Measurements from ENCODE around the gene ST8SIA5. TPM values are rescaled to one million over a fixed set of nuclear protein-coding genes. Genes with fewer than 3 reads are reported as not detected.

ST8SIA5 gene
- total and polyA plus RNA-seq, 10 donors = under 0.01 to 0.30 (median 0.07) TPM; not detected in 3

- intact Hi-C loops (cut with DNase I; ENCODE audit: low total_unique reads) = no loop called here
- no peaks in the 10 kb centered on the region for H3K4me1 ChIP-seq
- peaks cover 0 to 13% (median 0%) of the 10 kb centered on the region in 7 donors for H3K27me3 ChIP-seq (replicated peaks in 1 of 7)
- no peaks in the 10 kb centered on the region for H3K36me3 ChIP-seq
- H3K4me3 ChIP-seq = no peak overlapping the region
- no peak for DNase-seq
- peaks cover 0 to 39% (median 27%) of the 10 kb centered on the region in 8 donors for H3K9me3 ChIP-seq
- TF ChIP-seq CTCF (IDR thresholded peaks at IDR 0.05 in 8 of 11, conservative IDR thresholded peaks at IDR 0.05 in 3 of 11) (no peak), POLR2AphosphoS5 (IDR thresholded peaks at IDR 0.05) (no peak), POLR2A (IDR thresholded peaks at IDR 0.05) (no peak)
- WGBS, 5 donors = 92 to 100% (median 95%) methylated on average over 2 of the region's 2 CpGs
- no peak overlapping the region for H3K27ac ChIP-seq
These were observed 24.7 kb downstream of the ST8SIA5 start for GRCh38 chr18:46732201-46732600.

GRCh38 chr18:46731316-46731715 is 25.5 kb downstream of the ST8SIA5 start:
- peaks cover 0 to 5% (median 0%) of the 10 kb centered on the region in 7 donors for H3K27me3 ChIP-seq (replicated peaks in 1 of 7)
- DNase-seq = no peak
- no peak overlapping the region for H3K27ac ChIP-seq
- peaks cover 0 to 39% (median 27%) of the 10 kb centered on the region in 8 donors for H3K9me3 ChIP-seq
- H3K4me3 ChIP-seq = no peak overlapping the region
- WGBS, 5 donors = 82 to 90% (median 87%) methylated on average over 8 of the region's 8 CpGs
- TF ChIP-seq POLR2AphosphoS5 (IDR thresholded peaks at IDR 0.05) = no peak
- no peak for TF ChIP-seq CTCF (IDR thresholded peaks at IDR 0.05 in 8 of 11, conservative IDR thresholded peaks at IDR 0.05 in 3 of 11)
- TF ChIP-seq POLR2A (IDR thresholded peaks at IDR 0.05) = no peak
- no peaks in the 10 kb centered on the region for H3K36me3 ChIP-seq
- intact Hi-C loops (cut with DNase I; ENCODE audit: low total_unique reads) = no loop called here
- H3K4me1 ChIP-seq = no peaks in the 10 kb centered on the region

DNA sequence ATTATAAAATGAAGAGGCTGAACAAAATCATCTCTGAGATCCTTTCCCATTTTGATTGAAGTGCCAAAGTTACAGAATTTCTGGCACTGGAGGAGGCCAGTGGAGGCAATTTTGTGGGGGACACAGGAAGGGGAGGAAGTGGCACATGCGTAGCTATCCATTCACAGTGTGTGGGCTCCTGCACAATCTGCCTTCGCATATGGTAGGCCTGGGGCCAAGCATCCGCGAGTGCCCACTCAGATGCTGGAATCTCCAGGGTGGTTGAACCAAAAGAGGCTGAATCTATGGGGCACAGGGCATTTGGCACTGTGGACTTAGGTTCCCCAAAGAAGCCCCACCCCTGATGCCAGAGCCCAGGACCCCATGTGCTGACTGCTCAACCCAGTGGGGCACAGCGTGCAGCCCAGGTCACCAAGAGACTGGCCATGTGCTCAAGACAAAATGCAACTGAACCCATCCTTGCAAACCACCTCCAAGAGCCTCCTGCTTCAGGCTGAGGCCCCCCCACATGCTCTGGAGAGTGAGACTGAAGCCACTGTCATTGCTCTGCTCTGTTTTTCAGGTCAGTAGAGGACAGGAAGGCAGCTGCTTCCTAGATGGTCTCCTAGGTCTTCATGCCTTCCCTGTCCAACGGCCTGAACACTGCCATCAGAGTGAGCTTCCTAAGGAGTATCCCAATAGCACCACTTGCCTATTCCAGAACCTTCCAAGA is 28.5 kb downstream of the ST8SIA5 start:
- intact Hi-C loops (cut with DNase I; ENCODE audit: low total_unique reads) = no loop called here

DNA sequence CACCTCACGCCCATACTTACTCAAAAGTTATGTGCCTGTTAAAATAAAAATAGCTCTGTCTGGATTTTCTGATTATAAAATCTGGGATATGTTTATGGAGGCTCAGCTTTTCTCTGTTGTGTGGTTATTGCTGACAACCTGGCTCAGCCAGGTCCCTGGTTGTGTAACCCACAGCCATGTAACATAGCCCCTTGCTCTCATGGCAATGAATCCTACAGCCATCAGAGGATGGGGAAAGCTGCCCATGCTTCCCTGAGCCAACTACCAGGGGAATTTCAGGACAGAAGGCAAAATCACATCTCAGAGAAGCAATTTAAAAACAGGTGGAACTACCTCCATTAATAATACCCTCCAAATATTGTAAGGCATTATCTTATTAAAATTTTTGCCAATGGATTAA is 29.7 kb downstream of the ST8SIA5 start:
- H3K4me1 ChIP-seq = no peaks in the 10 kb centered on the region
- no peak for TF ChIP-seq CTCF (IDR thresholded peaks at IDR 0.05 in 8 of 11, conservative IDR thresholded peaks at IDR 0.05 in 3 of 11)
- no peak for TF ChIP-seq POLR2AphosphoS5 (IDR thresholded peaks at IDR 0.05)
- no peak for TF ChIP-seq POLR2A (IDR thresholded peaks at IDR 0.05)
- 72 to 91% (median 88%) methylated on average over 1 of the region's 1 CpG for WGBS, 5 donors
- peaks cover 0 to 38% (median 27%) of the 10 kb centered on the region in 8 donors for H3K9me3 ChIP-seq
- H3K4me3 ChIP-seq = no peak overlapping the region
- no peak overlapping the region for H3K27ac ChIP-seq
- H3K27me3 ChIP-seq (replicated peaks in 1 of 7) = no peaks in the 10 kb centered on the region
- DNase-seq = no peak
- H3K36me3 ChIP-seq = no peaks in the 10 kb centered on the region
- intact Hi-C loops (cut with DNase I; ENCODE audit: low total_unique reads) = no loop called here

More for the DNA sequence above, 28.5 kb downstream of the ST8SIA5 start:
- Histone ChIP-seq H3K9me3 (peaks cover 0 to 39% (median 27%) of the 10 kb centered on the region in 8 donors), H3K27ac (no peak overlapping the region), H3K4me3 (no peak overlapping the region), H3K27me3 (replicated peaks in 1 of 7) (no peaks in the 10 kb centered on the region), H3K4me1 (no peaks in the 10 kb centered on the region), H3K36me3 (no peaks in the 10 kb centered on the region)
- 76 to 95% (median 88%) methylated on average over 4 to 6 of the region's 6 CpGs for WGBS, 5 donors
- no peak for DNase-seq
- TF ChIP-seq POLR2AphosphoS5 (IDR thresholded peaks at IDR 0.05) = no peak
